ENCODE measurements around the gene PCDHGB3. TPM values are rescaled to one million over a fixed set of nuclear protein-coding genes. Genes with fewer than 3 reads are reported as not detected.
"Not testable (repeated sequence)": the region's sequence is repeated elsewhere in the genome, so short reads cannot be mapped to it uniquely, and the experiment has no call there.

Gene PCDHGB3
- polyA plus RNA-seq: under 1 TPM in 2 of 4 donors, not detected in 2; 0.31 to 0.43 TPM
- long read RNA-seq, donor 1: 0 reads
- long read RNA-seq, donor 2: 0 reads
- long read RNA-seq, donor 3, full-length matches to known transcripts: 3 of 3 reads
- long read RNA-seq, donor 3, partial matches to known transcripts: 0 of 3 reads
- long read RNA-seq, donor 3, other reads (novel, unspliced or antisense): 0 of 3 reads
- long read RNA-seq, donor 4: 0 reads
- long read RNA-seq, donor 5: 0 reads
- long read RNA-seq, donor 6: 0 reads
- long read RNA-seq, donor 7, partial matches to known transcripts: 0 of 1 reads
- long read RNA-seq, donor 7, other reads (novel, unspliced or antisense): 0 of 1 reads
- long read RNA-seq, donor 8: 0 reads
- long read RNA-seq, donor 9: 0 reads
- long read RNA-seq, donor 10: 0 reads

DNA sequence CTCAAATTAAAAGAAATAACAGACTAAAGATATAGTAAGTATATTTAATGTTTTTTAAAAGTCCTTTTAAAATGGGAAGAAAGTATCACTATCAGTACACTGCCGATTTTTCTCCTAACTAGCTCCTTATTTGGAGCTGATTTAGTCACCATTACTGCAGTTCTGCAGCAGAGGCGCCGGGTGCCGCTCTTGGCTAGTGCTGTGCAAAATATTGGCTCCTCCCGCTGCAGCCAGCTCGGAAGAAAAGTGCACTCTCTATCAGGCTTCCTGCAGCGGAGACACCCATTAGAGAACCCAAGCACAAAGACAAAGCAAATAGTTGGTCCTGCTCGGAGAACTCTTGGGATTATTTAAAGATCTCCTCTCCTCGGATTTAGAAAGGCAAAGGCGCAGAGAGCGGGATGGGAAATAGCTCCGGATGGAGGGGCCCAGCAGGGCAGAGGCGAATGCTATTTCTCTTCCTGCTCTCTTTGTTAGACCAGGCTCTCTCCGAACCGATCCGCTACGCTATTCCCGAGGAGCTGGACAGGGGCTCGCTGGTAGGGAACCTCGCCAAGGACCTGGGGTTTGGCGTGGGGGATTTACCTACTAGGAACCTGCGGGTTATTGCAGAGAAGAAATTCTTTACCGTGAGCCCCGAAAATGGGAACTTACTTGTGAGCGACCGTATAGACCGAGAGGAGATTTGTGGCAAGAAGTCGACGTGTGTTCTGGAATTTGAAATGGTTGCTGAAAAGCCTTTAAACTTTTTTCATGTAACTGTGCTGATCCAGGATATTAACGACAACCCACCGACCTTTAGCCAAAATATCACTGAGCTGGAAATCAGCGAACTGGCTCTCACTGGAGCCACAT is at the start of gene PCDHGB3:
PCDHGB3 (plus strand) TSS at position 249 of the 855 bp plus-strand sequence; CDS start at position 402, 153 bp downstream.
- no peak within 1 kb of the TSS for H3K27ac ChIP-seq (ENCODE audit: low read depth in 1 of 3, low read length in 2 of 3)
- peak in 1 of 2 donors; percentile 18 for DNase-seq
- FAIRE-seq: no peak
- peaks cover 0 to 34% (median 30%) of the 10 kb centered on the region in 3 donors for H3K27me3 ChIP-seq (ENCODE audit: control insufficient read depth in 3 of 3, insufficient read depth in 3 of 3, low read length in 3 of 3)
- H3K36me3 ChIP-seq (ENCODE audit: control insufficient read depth in 3 of 3, insufficient read depth in 2 of 3, low read depth in 1 of 3, low read length in 3 of 3): no peaks in the 10 kb centered on the region
- 19 to 28% (median 28%) methylated on average over 32 of the region's 32 CpGs for WGBS, 3 donors
- no peak within 1 kb of the TSS for H3K4me3 ChIP-seq (ENCODE audit: low read depth in 1 of 3, low read length in 3 of 3)
- no peaks in the 10 kb centered on the region for H3K4me1 ChIP-seq (ENCODE audit: control insufficient read depth in 3 of 3, insufficient read depth in 2 of 3, low read depth in 1 of 3, low read length in 2 of 3)
- H3K9me3 ChIP-seq (ENCODE audit: control insufficient read depth in 2 of 2, insufficient read depth in 1 of 2, low read depth in 1 of 2, low read length in 1 of 2): peaks cover 2 to 63% of the 10 kb centered on the region in 2 donors

DNA sequence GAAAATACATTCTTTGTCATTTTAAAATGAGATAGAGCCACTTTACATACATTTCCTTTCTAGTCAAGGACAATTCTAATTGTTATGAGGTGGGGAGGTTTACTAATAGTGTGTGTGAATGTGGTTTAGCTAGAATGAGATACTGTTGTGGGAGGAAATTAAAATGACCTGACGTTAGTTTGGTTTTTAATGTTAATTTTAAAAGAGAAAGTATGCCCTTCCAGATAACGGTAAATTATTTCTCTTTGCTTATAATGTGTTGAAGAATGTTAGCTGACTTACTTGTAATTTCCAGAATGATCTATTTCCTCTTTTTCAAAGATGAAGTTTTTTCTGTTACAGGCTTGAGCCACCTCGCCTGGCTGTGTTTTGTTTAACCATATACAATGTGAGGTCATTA is 47.8 kb upstream of the PCDHGB3 start:
- FAIRE-seq (no peak), DNase-seq (no peak)
- H3K36me3 ChIP-seq (ENCODE audit: control insufficient read depth in 3 of 3, insufficient read depth in 2 of 3, low read depth in 1 of 3, low read length in 3 of 3): peaks cover 2 to 15% (median 2%) of the 10 kb centered on the region in 3 donors
- H3K9me3 ChIP-seq (ENCODE audit: control insufficient read depth in 2 of 2, insufficient read depth in 1 of 2, low read depth in 1 of 2, low read length in 1 of 2): peaks cover 7 to 42% of the 10 kb centered on the region in 2 donors
- H3K4me3 ChIP-seq (ENCODE audit: low read depth in 1 of 3, low read length in 3 of 3): no peak overlapping the region
- no peak overlapping the region for H3K27ac ChIP-seq (ENCODE audit: low read depth in 1 of 3, low read length in 2 of 3)
- H3K4me1 ChIP-seq (ENCODE audit: control insufficient read depth in 3 of 3, insufficient read depth in 2 of 3, low read depth in 1 of 3, low read length in 2 of 3): peaks cover 0 to 3% (median 2%) of the 10 kb centered on the region in 3 donors
- peaks cover 0 to 3% (median 0%) of the 10 kb centered on the region in 3 donors for H3K27me3 ChIP-seq (ENCODE audit: control insufficient read depth in 3 of 3, insufficient read depth in 3 of 3, low read length in 3 of 3)
- WGBS, 3 donors: 74 to 83% (median 81%) methylated on average over 3 of the region's 3 CpGs

DNA sequence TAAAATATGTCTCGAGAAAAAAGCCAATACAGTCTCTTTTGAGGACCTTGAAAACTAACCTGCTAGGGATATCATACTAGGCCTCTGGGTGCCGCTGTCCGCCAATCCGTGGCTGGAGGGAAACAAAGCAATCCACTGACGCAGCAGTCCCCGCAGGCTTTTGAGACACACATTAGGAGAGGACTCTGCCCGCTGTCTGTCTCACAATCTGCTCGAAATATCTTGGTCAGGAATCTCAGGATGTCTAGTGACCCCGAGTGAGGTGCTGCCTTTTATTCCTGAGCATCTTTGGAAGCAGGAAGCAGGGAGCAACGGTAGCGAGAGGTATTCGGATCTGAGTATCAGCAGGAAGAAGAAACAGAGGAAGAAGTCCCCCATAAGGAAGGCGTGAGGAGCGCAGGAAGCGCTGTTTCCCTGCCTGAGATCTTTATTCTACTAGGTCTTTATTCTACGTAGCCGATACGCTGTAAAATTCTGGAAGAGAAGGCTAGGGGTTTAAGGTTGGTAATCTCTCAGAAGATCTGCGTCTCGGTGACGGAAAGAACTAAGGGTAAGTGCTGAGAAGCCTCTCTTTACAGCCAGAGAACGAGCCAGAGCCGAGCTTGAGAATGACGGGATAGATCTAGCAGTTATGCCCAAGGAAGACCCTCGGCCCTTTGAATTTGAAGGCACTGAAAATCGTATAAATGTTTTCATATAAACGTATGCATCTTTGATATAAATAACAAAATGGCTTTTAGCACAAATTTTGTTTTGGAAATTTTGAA is 43.8 kb upstream of the PCDHGB3 start:
- DNase-seq (peak; percentile 35 to 52), FAIRE-seq (no peak)
- Histone ChIP-seq H3K36me3 (ENCODE audit: control insufficient read depth in 3 of 3, insufficient read depth in 2 of 3, low read depth in 1 of 3, low read length in 3 of 3) (no peaks in the 10 kb centered on the region), H3K27me3 (ENCODE audit: control insufficient read depth in 3 of 3, insufficient read depth in 3 of 3, low read length in 3 of 3) (peaks cover 0 to 17% (median 12%) of the 10 kb centered on the region in 3 donors), H3K27ac (ENCODE audit: low read depth in 1 of 3, low read length in 2 of 3) (peak overlapping the region in 1 of 3 donors; percentile 6), H3K4me1 (ENCODE audit: control insufficient read depth in 3 of 3, insufficient read depth in 2 of 3, low read depth in 1 of 3, low read length in 2 of 3) (no peaks in the 10 kb centered on the region), H3K9me3 (ENCODE audit: control insufficient read depth in 2 of 2, insufficient read depth in 1 of 2, low read depth in 1 of 2, low read length in 1 of 2) (peaks cover 0 to 37% of the 10 kb centered on the region in 2 donors), H3K4me3 (ENCODE audit: low read depth in 1 of 3, low read length in 3 of 3) (peak overlapping the region; percentile 9 to 17 (median 9))
- 13 to 23% (median 19%) methylated on average over 27 of the region's 27 CpGs for WGBS, 3 donors

DNA sequence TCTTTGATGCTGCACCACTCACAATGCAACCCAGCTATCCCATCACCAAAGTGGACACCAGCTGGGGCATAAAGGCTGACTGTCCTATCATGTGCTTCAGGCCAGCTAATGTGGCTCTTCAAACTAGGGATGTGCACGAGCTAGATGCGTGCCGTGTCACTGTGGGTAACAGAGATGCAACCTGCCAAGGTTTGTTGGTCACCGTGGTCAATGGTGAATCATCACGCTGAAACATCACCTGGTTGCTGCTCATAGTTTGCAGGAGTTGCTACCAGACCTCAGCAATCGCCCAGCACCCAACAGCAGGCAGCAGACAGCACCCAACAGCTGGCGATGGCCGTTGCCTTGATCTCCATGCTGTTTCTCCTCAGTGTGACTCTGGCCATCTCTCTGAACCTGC is 41.8 kb upstream of the PCDHGB3 start:
- peaks cover 0 to 46% of the 10 kb centered on the region in 2 donors for H3K9me3 ChIP-seq (ENCODE audit: control insufficient read depth in 2 of 2, insufficient read depth in 1 of 2, low read depth in 1 of 2, low read length in 1 of 2)
- no peak for FAIRE-seq
- DNase-seq: no peak
- no peaks in the 10 kb centered on the region for H3K4me1 ChIP-seq (ENCODE audit: control insufficient read depth in 3 of 3, insufficient read depth in 2 of 3, low read depth in 1 of 3, low read length in 2 of 3)
- H3K27ac ChIP-seq (ENCODE audit: low read depth in 1 of 3, low read length in 2 of 3): no peak overlapping the region
- WGBS, 3 donors: 64 to 85% (median 81%) methylated on average over 8 of the region's 8 CpGs
- H3K27me3 ChIP-seq (ENCODE audit: control insufficient read depth in 3 of 3, insufficient read depth in 3 of 3, low read length in 3 of 3): peaks cover 0 to 19% (median 15%) of the 10 kb centered on the region in 3 donors
- no peak overlapping the region for H3K4me3 ChIP-seq (ENCODE audit: low read depth in 1 of 3, low read length in 3 of 3)
- H3K36me3 ChIP-seq (ENCODE audit: control insufficient read depth in 3 of 3, insufficient read depth in 2 of 3, low read depth in 1 of 3, low read length in 3 of 3): no peaks in the 10 kb centered on the region

DNA sequence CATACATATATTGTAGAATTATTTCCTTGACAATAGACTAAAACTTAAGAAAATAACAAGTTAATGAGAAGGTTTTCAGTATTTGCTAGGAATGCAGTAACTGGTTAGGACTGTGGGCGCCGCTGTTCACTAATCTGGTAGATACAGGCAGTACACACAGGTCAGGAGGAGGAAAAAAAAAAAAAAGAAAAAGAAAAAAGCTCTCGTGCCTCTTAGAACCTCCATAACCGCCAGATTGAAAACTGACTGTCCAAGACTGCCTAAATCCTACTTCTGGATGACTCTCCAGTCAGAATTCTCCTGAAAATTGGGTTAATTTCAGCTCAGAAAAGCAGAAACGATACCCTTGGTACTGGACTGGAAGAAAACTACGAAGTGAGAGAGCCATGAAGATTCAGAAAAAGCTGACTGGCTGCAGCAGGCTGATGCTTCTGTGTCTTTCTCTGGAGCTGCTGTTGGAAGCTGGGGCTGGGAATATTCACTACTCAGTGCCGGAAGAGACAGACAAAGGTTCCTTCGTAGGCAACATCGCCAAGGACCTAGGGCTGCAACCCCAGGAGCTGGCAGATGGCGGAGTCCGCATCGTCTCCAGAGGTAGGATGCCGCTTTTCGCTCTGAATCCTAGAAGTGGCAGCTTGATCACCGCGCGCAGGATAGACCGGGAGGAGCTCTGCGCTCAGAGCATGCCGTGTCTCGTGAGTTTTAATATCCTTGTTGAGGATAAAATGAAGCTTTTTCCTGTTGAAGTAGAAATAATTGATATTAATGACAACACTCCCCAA is 39.6 kb upstream of the PCDHGB3 start, which contains the start of gene PCDHGA1:
PCDHGA1 (plus strand) TSS at position 216 of the 782 bp plus-strand sequence.
- Histone ChIP-seq H3K9me3 (ENCODE audit: control insufficient read depth in 2 of 2, insufficient read depth in 1 of 2, low read depth in 1 of 2, low read length in 1 of 2) (peaks cover 2 to 46% of the 10 kb centered on the region in 2 donors), H3K4me3 (ENCODE audit: low read depth in 1 of 3, low read length in 3 of 3) (no peak within 1 kb of the TSS), H3K36me3 (ENCODE audit: control insufficient read depth in 3 of 3, insufficient read depth in 2 of 3, low read depth in 1 of 3, low read length in 3 of 3) (no peaks in the 10 kb centered on the region), H3K27me3 (ENCODE audit: control insufficient read depth in 3 of 3, insufficient read depth in 3 of 3, low read length in 3 of 3) (peaks cover 0 to 19% (median 17%) of the 10 kb centered on the region in 3 donors), H3K4me1 (ENCODE audit: control insufficient read depth in 3 of 3, insufficient read depth in 2 of 3, low read depth in 1 of 3, low read length in 2 of 3) (no peaks in the 10 kb centered on the region), H3K27ac (ENCODE audit: low read depth in 1 of 3, low read length in 2 of 3) (no peak within 1 kb of the TSS)
- FAIRE-seq: no peak
- no peak for DNase-seq
- 28 to 40% (median 39%) methylated on average over 21 of the region's 21 CpGs for WGBS, 3 donors

DNA sequence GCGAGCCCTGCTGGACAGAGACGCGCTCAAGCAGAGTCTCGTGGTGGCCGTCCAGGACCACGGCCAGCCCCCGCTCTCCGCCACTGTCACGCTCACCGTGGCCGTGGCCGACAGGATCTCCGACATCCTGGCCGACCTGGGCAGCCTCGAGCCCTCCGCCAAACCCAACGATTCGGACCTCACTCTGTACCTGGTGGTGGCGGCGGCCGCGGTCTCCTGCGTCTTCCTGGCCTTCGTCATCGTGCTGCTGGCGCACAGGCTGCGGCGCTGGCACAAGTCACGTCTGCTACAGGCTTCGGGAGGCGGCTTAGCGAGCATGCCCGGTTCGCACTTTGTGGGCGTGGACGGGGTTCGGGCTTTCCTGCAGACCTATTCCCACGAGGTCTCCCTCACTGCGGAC is 37.5 kb upstream of the PCDHGB3 start:
- H3K36me3 ChIP-seq (ENCODE audit: control insufficient read depth in 3 of 3, insufficient read depth in 2 of 3, low read depth in 1 of 3, low read length in 3 of 3); DNase-seq; H3K4me1 ChIP-seq (ENCODE audit: control insufficient read depth in 3 of 3, insufficient read depth in 2 of 3, low read depth in 1 of 3, low read length in 2 of 3); FAIRE-seq; H3K27ac ChIP-seq (ENCODE audit: low read depth in 1 of 3, low read length in 2 of 3); H3K4me3 ChIP-seq (ENCODE audit: low read depth in 1 of 3, low read length in 3 of 3): not testable (repeated sequence)
- 48 to 66% (median 62%) methylated on average over 26 to 39 of the region's 39 CpGs for WGBS, 3 donors
- peaks cover 0 to 17% (median 16%) of the 10 kb centered on the region in 3 donors for H3K27me3 ChIP-seq (ENCODE audit: control insufficient read depth in 3 of 3, insufficient read depth in 3 of 3, low read length in 3 of 3)
- H3K9me3 ChIP-seq (ENCODE audit: control insufficient read depth in 2 of 2, insufficient read depth in 1 of 2, low read depth in 1 of 2, low read length in 1 of 2): peaks cover 2 to 35% of the 10 kb centered on the region in 2 donors

DNA sequence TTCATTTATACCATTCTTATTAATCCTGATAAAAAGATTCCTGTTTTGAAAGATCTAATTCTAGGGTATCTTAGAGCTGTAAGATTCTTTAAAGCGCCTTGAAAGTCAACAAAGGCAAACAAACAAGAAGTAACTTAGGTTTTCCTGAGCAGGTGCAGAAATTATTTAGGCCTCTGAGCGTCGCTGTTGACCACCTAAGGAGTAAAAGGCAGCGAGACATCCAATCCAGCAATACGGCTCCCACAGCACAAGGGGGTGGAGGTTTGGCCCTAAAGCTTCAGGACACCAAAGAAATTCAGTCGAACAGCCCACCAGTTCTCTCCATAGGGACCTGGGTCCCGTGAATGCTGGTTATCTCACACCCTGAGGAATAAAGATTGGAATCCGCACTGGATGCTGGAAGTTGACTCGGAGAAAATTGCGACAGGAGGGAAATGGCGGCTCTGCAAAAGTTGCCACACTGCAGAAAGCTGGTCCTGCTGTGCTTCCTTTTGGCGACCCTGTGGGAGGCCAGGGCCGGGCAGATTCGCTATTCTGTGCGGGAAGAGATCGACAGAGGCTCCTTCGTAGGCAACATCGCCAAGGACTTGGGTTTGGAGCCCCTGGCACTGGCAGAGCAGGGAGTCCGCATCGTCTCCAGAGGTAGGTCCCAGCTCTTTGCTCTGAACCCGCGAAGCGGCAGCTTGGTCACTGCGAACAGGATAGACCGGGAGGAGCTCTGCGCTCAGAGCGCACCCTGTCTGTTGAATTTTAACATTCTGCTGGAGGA is 31.3 kb upstream of the PCDHGB3 start, which contains the start of gene PCDHGA2:
PCDHGA2 (plus strand) TSS at position 223 of the 769 bp plus-strand sequence.
- H3K27me3 ChIP-seq (ENCODE audit: control insufficient read depth in 3 of 3, insufficient read depth in 3 of 3, low read length in 3 of 3): peaks cover 0 to 9% (median 7%) of the 10 kb centered on the region in 3 donors
- DNase-seq (peak in 1 of 2 donors; percentile 24), FAIRE-seq (no peak)
- H3K27ac ChIP-seq (ENCODE audit: low read depth in 1 of 3, low read length in 2 of 3): no peak within 1 kb of the TSS
- no peaks in the 10 kb centered on the region for H3K4me1 ChIP-seq (ENCODE audit: control insufficient read depth in 3 of 3, insufficient read depth in 2 of 3, low read depth in 1 of 3, low read length in 2 of 3)
- WGBS, 3 donors: 15 to 28% (median 26%) methylated on average over 27 of the region's 27 CpGs
- H3K36me3 ChIP-seq (ENCODE audit: control insufficient read depth in 3 of 3, insufficient read depth in 2 of 3, low read depth in 1 of 3, low read length in 3 of 3): no peaks in the 10 kb centered on the region
- H3K9me3 ChIP-seq (ENCODE audit: control insufficient read depth in 2 of 2, insufficient read depth in 1 of 2, low read depth in 1 of 2, low read length in 1 of 2): peaks cover 4 to 28% of the 10 kb centered on the region in 2 donors
- peak within 1 kb of the TSS in 1 of 3 donors; percentile 16 for H3K4me3 ChIP-seq (ENCODE audit: low read depth in 1 of 3, low read length in 3 of 3)
